GM23248 (cell line): ENCODE results near the gene PPP1R1C. TPM values are rescaled to one million over a fixed set of nuclear protein-coding genes. Genes with fewer than 3 reads are reported as not detected.

ENCODE experiments used
- DNase-seq: peaks from one replicate; pipeline ENCODE4 v3.0.0-alpha.2; 2015
- H2AFZ ChIP-seq: fragments of 200-600 bp; sonication (generic); 2 replicates; pipeline ENCODE4 v1.6.1; 2016; ENCODE audit warnings: antibody characterized with exemption
- H3F3A ChIP-seq: fragments of 200-600 bp; sonication (generic); 2 replicates; pipeline ENCODE4 v1.6.1; 2016; ENCODE audit warnings: mild to moderate bottlenecking, antibody characterized with exemption, mixed run types; ENCODE audit not compliant: insufficient read depth
- H3K27ac ChIP-seq: fragments of 200-600 bp; sonication (generic); 2 replicates; pipeline ENCODE4 v1.5.1; 2016; ENCODE audit warnings: mild to moderate bottlenecking
- H3K27me3 ChIP-seq: fragments of 200-600 bp; sonication (generic); replicated peaks from 2 replicates; pipeline ENCODE4 v1.6.1; 2016; ENCODE audit warnings: mild to moderate bottlenecking; ENCODE audit not compliant: insufficient read depth
- H3K36me3 ChIP-seq: fragments of 200-600 bp; sonication (generic); 2 replicates; pipeline ENCODE4 v1.6.1; 2016; ENCODE audit warnings: low read depth, mild to moderate bottlenecking
- H3K4me1 ChIP-seq: fragments of 200-600 bp; sonication (generic); 2 replicates; pipeline ENCODE4 v1.6.1; 2016; ENCODE audit warnings: mild to moderate bottlenecking; ENCODE audit not compliant: insufficient read depth
- H3K4me2 ChIP-seq: fragments of 200-600 bp; sonication (generic); one replicate; pipeline ENCODE4 v1.6.1; 2016; ENCODE audit warnings: mild to moderate bottlenecking; ENCODE audit not compliant: unreplicated experiment
- H3K4me3 ChIP-seq: fragments of 200-600 bp; sonication (generic); 2 replicates; pipeline ENCODE4 v1.5.1; 2016; ENCODE audit warnings: mild to moderate bottlenecking
- H3K79me2 ChIP-seq: fragments of 200-600 bp; sonication (generic); 2 replicates; pipeline ENCODE4 v1.6.1; 2016; ENCODE audit warnings: mild to moderate bottlenecking; ENCODE audit not compliant: insufficient read depth
- H3K9ac ChIP-seq: fragments of 200-600 bp; sonication (generic); 2 replicates; pipeline ENCODE4 v1.6.1; 2016; ENCODE audit warnings: mild to moderate bottlenecking
- H3K9me2 ChIP-seq: fragments of 200-600 bp; sonication (generic); 2 replicates; pipeline ENCODE4 v1.6.1; 2016; ENCODE audit warnings: mixed run types, mild to moderate bottlenecking, moderate library complexity; ENCODE audit not compliant: insufficient read depth
- H3K9me3 ChIP-seq: fragments of 200-600 bp; sonication (generic); one replicate; pipeline ENCODE4 v1.6.1; 2017; ENCODE audit warnings: low read depth
- H4K20me1 ChIP-seq: fragments of 200-600 bp; sonication (generic); 2 replicates; pipeline ENCODE4 v1.6.0; 2016; ENCODE audit not compliant: insufficient read depth
- EZH2 ChIP-seq: fragments of 200-600 bp; sonication (generic); IDR thresholded peaks from 2 replicates; pipeline ENCODE4 v1.6.1; 2018; ENCODE audit warnings: antibody characterized with exemption, mild to moderate bottlenecking; ENCODE audit not compliant: insufficient read depth, poor library complexity, severe bottlenecking
- EZH2phosphoT487 ChIP-seq: fragments of 200-600 bp; sonication (generic); IDR thresholded peaks from 2 replicates; pipeline ENCODE4 v1.6.1; 2018; ENCODE audit warnings: antibody characterized with exemption, moderate library complexity, mild to moderate bottlenecking, low read depth; ENCODE audit not compliant: insufficient read depth
- WGBS, 2 experiments: methylation state at CpG; one replicate each; pipeline ENCODE4 v1.1.6; 2015 to 2017; ENCODE audit warnings: low lambda C conversion rate in 2 of 2, low coverage in 1 of 2; ENCODE audit errors: missing lambda C conversion rate in 2 of 2; 5-methylcytosine and 5-hydroxymethylcytosine counted together
- in situ Hi-C: fragments of 300-500 bp; cut with MboI; formaldehyde crosslinking; loops from 2 replicates; pipeline ENCODE4 v1.15.0; 2020
- polyA plus RNA-seq: library from polyadenylated mRNA; unstranded; fragments of >200 nt; fragmentation: Nextera tagmentation; extraction: Ambion mirVana; gene quantifications from 2 replicates; pipeline ENCODE4 v1.2.1, GENCODE V29; 2016
- total RNA-seq: library from RNA; depleted of rRNA; stranded (reverse); fragments of >200 nt; shearing (Covaris generic); gene quantifications from 2 replicates; pipeline ENCODE4 v1.2.3, GENCODE V29; 2014

PPP1R1C gene
- total and polyA plus RNA-seq, 2 experiments from 2014 or later: not detected

DNA sequence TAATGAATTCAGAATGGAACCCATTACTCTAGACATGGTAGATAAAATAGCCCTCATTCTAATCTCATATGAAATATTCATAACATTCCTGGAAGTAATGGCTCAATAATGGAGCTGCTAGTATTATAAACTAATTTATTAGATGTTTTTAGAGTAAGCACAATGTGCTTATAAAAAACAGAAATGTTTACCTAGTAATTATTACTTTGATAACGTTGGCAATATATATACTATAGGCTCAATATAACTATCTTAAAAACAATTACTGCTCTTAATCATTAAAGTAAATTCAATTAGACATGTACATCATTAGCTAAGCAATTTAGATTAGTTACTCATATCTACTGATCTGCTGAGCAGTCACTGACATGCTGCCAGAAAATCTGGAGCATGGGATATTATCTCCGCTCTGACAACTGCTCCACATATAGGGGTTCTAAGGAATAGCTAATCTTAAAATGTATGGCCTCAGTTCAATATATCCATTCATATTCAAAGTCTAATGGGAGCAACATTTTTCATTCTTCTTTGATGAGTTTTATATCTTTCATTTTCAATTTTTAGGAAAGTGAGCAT lies 19.4 kb downstream of the PPP1R1C start:
- 67 to 75% methylated on average over 2 of the region's 2 CpGs for WGBS, 2 experiments
- Histone ChIP-seq H3K36me3 (no peaks in the 10 kb centered on the region), H3K27ac (no peak overlapping the region), H3K9me3 (no peaks in the 10 kb centered on the region), H3K27me3 (no peaks in the 10 kb centered on the region), H3K9me2 (no peaks in the 10 kb centered on the region; the same call in 1 of the 2 replicates), H3K4me1 (no peaks in the 10 kb centered on the region), H3K4me3 (no peak overlapping the region), H3K79me2 (no peaks in the 10 kb centered on the region), H4K20me1 (no peaks in the 10 kb centered on the region), H3K9ac (no peak overlapping the region), H3K4me2 (no peak overlapping the region), H2AFZ (no peak overlapping the region), H3F3A (no peaks in the 10 kb centered on the region)
- DNase-seq: no peak
- no peak for TF ChIP-seq EZH2phosphoT487
- no peak for TF ChIP-seq EZH2
- in situ Hi-C loops: no loop called here

DNA sequence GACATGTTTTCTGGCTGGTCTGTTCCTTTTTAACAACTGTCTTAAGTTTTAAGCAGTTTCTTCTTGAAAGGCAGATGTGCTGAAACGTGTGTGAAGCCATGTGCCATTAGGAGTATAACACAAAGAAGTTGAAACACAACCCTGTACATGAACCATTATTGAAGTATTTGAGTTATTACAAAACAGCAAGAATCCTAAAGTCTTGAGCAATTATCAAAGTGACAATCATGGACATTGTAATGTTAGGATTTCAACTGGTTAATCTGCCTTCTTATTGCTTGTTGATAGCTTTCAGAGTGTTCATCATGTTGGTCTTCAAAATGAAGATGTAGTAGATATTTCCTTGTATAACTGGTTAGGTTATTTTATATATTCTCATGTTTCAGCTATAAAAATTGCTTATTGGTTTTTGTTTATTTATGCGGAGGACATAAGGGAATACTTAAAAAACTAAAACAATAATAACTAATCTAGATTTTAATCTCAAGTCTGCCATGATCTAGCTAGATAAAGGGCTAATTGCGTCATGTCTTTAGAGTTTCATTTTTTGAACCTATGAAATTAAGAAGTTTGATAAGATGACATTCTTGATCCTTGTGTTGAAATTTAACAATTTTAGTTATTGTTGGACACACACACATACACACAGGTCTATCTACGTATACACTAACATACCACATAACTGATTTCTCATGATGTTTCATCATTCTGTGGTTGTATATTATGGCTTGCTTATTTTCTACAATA lies 21.1 kb downstream of the PPP1R1C start:
- H3K9me2 ChIP-seq: no peaks in the 10 kb centered on the region; the same call in 1 of the 2 replicates
- H4K20me1 ChIP-seq: no peaks in the 10 kb centered on the region
- H2AFZ ChIP-seq: no peak overlapping the region
- WGBS, 2 experiments: 74 to 76% methylated on average over 4 of the region's 4 CpGs
- TF ChIP-seq EZH2phosphoT487: no peak
- TF ChIP-seq EZH2: no peak
- no peak overlapping the region for H3K9ac ChIP-seq
- in situ Hi-C loops: no loop called here
- H3K4me1 ChIP-seq: no peaks in the 10 kb centered on the region
- H3K79me2 ChIP-seq: no peaks in the 10 kb centered on the region
- H3K36me3 ChIP-seq: no peaks in the 10 kb centered on the region
- DNase-seq: no peak
- no peak overlapping the region for H3K27ac ChIP-seq
- H3K4me2 ChIP-seq: no peak overlapping the region
- no peaks in the 10 kb centered on the region for H3F3A ChIP-seq
- no peaks in the 10 kb centered on the region for H3K27me3 ChIP-seq
- H3K4me3 ChIP-seq: no peak overlapping the region
- H3K9me3 ChIP-seq: no peaks in the 10 kb centered on the region

DNA sequence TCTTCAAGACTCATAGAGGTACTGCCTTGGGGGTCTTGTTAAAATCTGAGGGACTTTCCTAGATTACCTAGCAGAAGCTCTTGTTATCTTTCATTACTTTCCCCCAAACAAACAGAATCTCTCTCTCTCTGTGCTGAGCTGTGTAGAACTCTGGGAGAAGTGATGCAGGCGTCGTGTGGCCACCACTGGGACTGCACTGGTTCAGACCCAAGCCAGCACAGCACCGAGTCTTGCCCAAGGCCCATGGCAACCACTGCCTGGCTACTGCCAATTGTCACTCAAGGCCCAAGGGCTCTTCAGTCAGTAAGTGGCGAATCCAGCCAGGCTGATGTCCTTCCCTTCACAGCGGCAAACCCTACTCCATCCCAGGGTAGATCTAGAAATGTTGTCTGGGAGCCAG lies 28.6 kb downstream of the PPP1R1C start:
- in situ Hi-C loops: no loop called here
- H3K4me1 ChIP-seq: peaks cover 12% of the 10 kb centered on the region
- H3F3A ChIP-seq: peaks cover 8% of the 10 kb centered on the region; the same call in 1 of the 2 replicates
- H3K4me3 ChIP-seq: no peak overlapping the region
- no peak overlapping the region for H3K9ac ChIP-seq
- no peaks in the 10 kb centered on the region for H3K36me3 ChIP-seq
- no peak overlapping the region for H3K4me2 ChIP-seq
- H3K9me2 ChIP-seq: no peaks in the 10 kb centered on the region; the same call in 1 of the 2 replicates
- H3K9me3 ChIP-seq: no peaks in the 10 kb centered on the region
- WGBS, 2 experiments: 70 to 75% methylated on average over 5 of the region's 5 CpGs
- H3K27me3 ChIP-seq: no peaks in the 10 kb centered on the region
- TF ChIP-seq EZH2: no peak
- TF ChIP-seq EZH2phosphoT487: no peak
- H3K79me2 ChIP-seq: no peaks in the 10 kb centered on the region
- no peaks in the 10 kb centered on the region for H4K20me1 ChIP-seq
- no peak overlapping the region for H3K27ac ChIP-seq
- no peak overlapping the region for H2AFZ ChIP-seq
- no peak for DNase-seq

DNA sequence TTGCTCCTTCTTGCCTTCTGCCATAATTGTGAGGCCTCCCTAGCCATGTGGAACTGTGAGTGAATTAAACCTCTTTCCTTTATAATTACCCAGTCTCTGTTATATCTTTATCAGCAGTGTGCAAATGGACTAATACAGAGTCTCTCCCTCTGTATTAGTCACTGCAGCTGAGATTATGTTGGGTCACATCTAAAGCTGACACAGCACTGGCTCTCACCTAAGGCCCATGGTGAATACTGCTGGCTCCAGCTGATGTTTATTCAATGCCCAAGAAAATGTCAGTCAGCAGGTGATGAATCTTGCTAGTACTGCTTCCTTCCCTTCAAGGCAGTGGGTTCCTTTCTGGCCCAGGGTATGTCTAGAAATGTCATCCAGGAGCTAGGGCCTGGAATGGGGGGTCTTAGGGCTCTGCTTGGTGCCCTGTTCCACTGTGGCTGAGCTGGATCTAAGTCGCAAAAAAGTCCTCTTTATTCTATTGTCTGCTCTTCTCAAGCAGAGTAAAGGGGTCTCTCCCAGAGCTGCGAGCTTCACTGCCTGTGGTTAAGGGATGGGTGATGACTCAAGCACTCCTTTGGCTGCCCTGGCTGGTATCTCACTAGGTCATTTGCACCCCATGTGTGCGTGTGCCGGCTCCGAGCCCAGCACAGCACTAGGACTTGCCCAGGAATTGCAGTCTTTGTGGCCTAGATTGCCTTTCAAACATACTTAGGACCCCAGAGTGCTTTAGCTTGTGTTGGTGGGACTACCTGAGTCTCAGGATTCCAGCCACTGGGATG lies 29.9 kb downstream of the PPP1R1C start:
- no peaks in the 10 kb centered on the region for H3K36me3 ChIP-seq
- no peaks in the 10 kb centered on the region for H3K79me2 ChIP-seq
- H4K20me1 ChIP-seq: no peaks in the 10 kb centered on the region
- in situ Hi-C loops: no loop called here
- no peak for TF ChIP-seq EZH2phosphoT487
- TF ChIP-seq EZH2: no peak
- peaks cover 15% of the 10 kb centered on the region for H3K4me1 ChIP-seq
- H3K9me2 ChIP-seq: no peaks in the 10 kb centered on the region
- WGBS, 2 experiments: 77 to 78% methylated on average over 5 of the region's 5 CpGs
- no peak overlapping the region for H3K4me2 ChIP-seq
- H3K9ac ChIP-seq: no peak overlapping the region
- peaks cover 8% of the 10 kb centered on the region; the same call in 1 of the 2 replicates for H3F3A ChIP-seq
- no peaks in the 10 kb centered on the region for H3K27me3 ChIP-seq
- peak; percentile 21 for DNase-seq
- H2AFZ ChIP-seq: no peak overlapping the region
- H3K27ac ChIP-seq: no peak overlapping the region
- no peak overlapping the region for H3K4me3 ChIP-seq
- H3K9me3 ChIP-seq: no peaks in the 10 kb centered on the region
